ENCODE measurements around the gene PTBP1.

The PTBP1 gene

DNA sequence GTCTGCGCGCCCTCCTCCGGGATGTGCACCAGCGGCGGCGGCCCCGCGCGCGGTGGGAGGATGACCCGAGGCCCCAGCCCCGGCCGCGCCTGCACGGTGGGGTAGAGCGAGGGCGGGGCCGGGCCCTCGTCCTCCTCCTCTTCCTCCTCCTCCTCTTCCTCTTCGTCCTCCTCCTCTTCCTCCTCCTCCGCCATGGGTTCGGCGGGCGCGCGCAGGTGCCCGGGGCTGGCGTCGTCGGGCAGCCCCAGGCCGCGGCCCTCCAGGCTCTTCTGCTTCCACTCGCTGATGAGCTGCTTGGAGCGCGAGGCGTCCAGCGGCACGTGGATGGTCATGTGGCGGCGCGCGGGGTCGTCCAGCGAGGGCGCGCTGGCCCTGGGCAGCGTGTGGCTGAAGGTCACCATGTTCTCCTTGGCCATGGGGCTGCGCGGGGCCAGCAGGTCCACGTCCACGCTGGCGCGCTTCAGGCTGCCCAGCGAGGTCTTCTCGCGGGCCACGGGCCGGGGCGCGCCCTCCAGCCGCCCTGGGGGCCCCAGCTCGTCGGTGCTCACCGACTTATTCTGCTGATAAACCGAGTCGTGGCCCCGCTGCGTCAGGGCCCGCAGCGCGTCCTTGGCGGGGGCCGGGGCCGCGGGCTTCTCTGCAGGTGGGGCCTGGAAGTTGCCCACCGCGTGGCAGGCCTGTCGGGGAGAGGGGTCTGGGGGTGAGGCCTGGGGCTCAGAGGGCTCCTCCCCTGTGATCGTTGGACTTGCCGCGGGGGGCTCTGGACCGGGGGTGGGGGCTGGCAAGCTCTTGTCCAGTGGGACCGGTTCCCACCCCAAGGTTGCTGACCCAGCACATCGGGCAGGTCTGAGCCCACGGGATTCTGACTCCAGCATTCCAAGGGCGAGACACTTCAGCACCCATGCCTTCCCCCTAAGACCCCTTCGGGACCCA lies 16.2 kb downstream of the PTBP1 start:
- Histone ChIP-seq H3K4me2 (ENCODE audit: low read depth, low read length, poor library complexity, severe bottlenecking) (no peak overlapping the region), H2AFZ (ENCODE audit: low read depth, low read length, severe bottlenecking) (no peak overlapping the region), H3K27me3 (ENCODE audit: low read length) (no peaks in the 10 kb centered on the region), H3K9me2 (replicated peaks; ENCODE audit: insufficient read depth, low read length) (no peaks in the 10 kb centered on the region), H3K4me3 (ENCODE audit: insufficient read depth, low read length, poor library complexity, severe bottlenecking) (no peak overlapping the region), H3K27ac (ENCODE audit: low read depth, low read length) (no peak overlapping the region), H3K79me2 (ENCODE audit: insufficient read depth, low read length) (no peaks in the 10 kb centered on the region), H4K20me1 (ENCODE audit: low read depth, low read length) (no peaks in the 10 kb centered on the region), H3K9me3 (ENCODE audit: insufficient read depth, low read length) (no peaks in the 10 kb centered on the region), H3F3A (ENCODE audit: insufficient read depth) (peaks cover 20% of the 10 kb centered on the region), H3K36me3 (ENCODE audit: low read length) (peaks cover 5% of the 10 kb centered on the region; the same call in 1 of the 2 replicates), H3K9ac (ENCODE audit: low read length) (no peak overlapping the region)
- TF ChIP-seq EZH2phosphoT487 (conservative IDR thresholded peaks at IDR 0.05; ENCODE audit: low read length) (no peak), CTCF (IDR thresholded peaks at IDR 0.05; ENCODE audit: insufficient read depth, low read length, poor library complexity, severe bottlenecking) (no peak)

- Histone ChIP-seq H3F3A (ENCODE audit: insufficient read depth) (peaks cover 17% of the 10 kb centered on the region), H3K9me2 (replicated peaks; ENCODE audit: insufficient read depth, low read length) (no peaks in the 10 kb centered on the region), H4K20me1 (ENCODE audit: low read depth, low read length) (no peaks in the 10 kb centered on the region), H3K27me3 (ENCODE audit: low read length) (no peaks in the 10 kb centered on the region), H3K4me2 (ENCODE audit: low read depth, low read length, poor library complexity, severe bottlenecking) (no peak overlapping the region), H3K36me3 (ENCODE audit: low read length) (peaks cover 5% of the 10 kb centered on the region; the same call in 1 of the 2 replicates), H3K79me2 (ENCODE audit: insufficient read depth, low read length) (no peaks in the 10 kb centered on the region), H3K27ac (ENCODE audit: low read depth, low read length) (no peak overlapping the region), H3K4me3 (ENCODE audit: insufficient read depth, low read length, poor library complexity, severe bottlenecking) (no peak overlapping the region), H2AFZ (ENCODE audit: low read depth, low read length, severe bottlenecking) (no peak overlapping the region), H3K9ac (ENCODE audit: low read length) (no peak overlapping the region), H3K9me3 (ENCODE audit: insufficient read depth, low read length) (no peaks in the 10 kb centered on the region)
- TF ChIP-seq CTCF (IDR thresholded peaks at IDR 0.05; ENCODE audit: insufficient read depth, low read length, poor library complexity, severe bottlenecking) (no peak), EZH2phosphoT487 (conservative IDR thresholded peaks at IDR 0.05; ENCODE audit: low read length) (no peak)
Measured at GRCh38 chr19:814152-815078, 17.2 kb downstream of the PTBP1 start.

GRCh38 chr19:815079-815774 lies 18.0 kb downstream of the PTBP1 start:
- H3K4me3 ChIP-seq (ENCODE audit: insufficient read depth, low read length, poor library complexity, severe bottlenecking): no peak overlapping the region
- no peaks in the 10 kb centered on the region for H3K27me3 ChIP-seq (ENCODE audit: low read length)
- H4K20me1 ChIP-seq (ENCODE audit: low read depth, low read length): no peaks in the 10 kb centered on the region
- H3K9me2 ChIP-seq (replicated peaks; ENCODE audit: insufficient read depth, low read length): no peaks in the 10 kb centered on the region
- no peak overlapping the region for H3K9ac ChIP-seq (ENCODE audit: low read length)
- TF ChIP-seq CTCF (IDR thresholded peaks at IDR 0.05; ENCODE audit: insufficient read depth, low read length, poor library complexity, severe bottlenecking): no peak
- no peak for TF ChIP-seq EZH2phosphoT487 (conservative IDR thresholded peaks at IDR 0.05; ENCODE audit: low read length)
- no peak overlapping the region for H3K4me2 ChIP-seq (ENCODE audit: low read depth, low read length, poor library complexity, severe bottlenecking)
- H2AFZ ChIP-seq (ENCODE audit: low read depth, low read length, severe bottlenecking): no peak overlapping the region
- H3K79me2 ChIP-seq (ENCODE audit: insufficient read depth, low read length): no peaks in the 10 kb centered on the region
- no peak overlapping the region for H3K27ac ChIP-seq (ENCODE audit: low read depth, low read length)
- H3F3A ChIP-seq (ENCODE audit: insufficient read depth): peaks cover 11% of the 10 kb centered on the region
- peaks cover 3% of the 10 kb centered on the region; the same call in 1 of the 2 replicates for H3K36me3 ChIP-seq (ENCODE audit: low read length)
- H3K9me3 ChIP-seq (ENCODE audit: insufficient read depth, low read length): no peaks in the 10 kb centered on the region

Data from SU-DHL-6 (cell line).